HepG2 (cell line): ENCODE results near the gene UBE2I.
"Not testable (repeated sequence)": the region's sequence is repeated elsewhere in the genome, so short reads cannot be mapped to it uniquely, and the experiment has no call there.

Experiments
- CENPT ChIP-seq: sonication (generic); formaldehyde crosslinking; IDR thresholded peaks from 2 replicates; pipeline ENCODE4 v1.8.0; 2022; ENCODE audit warnings: low read depth, mild to moderate bottlenecking, moderate library complexity, missing genetic modification reagents
- FOXM1 ChIP-seq: sonication (generic); formaldehyde crosslinking; IDR thresholded peaks from 2 replicates; pipeline ENCODE4 v1.5.0; 2020; ENCODE audit warnings: missing genetic modification reagents
- FOXP1 ChIP-seq, 2 experiments: fragments of 450-650 bp in 1 of 2; IDR thresholded peaks; 2 replicates each; pipeline ENCODE4 v1.6.1; 2017 to 2018; ENCODE audit warnings: antibody characterized with exemption in 1 of 2
- POLR2AphosphoS5 ChIP-seq: IDR thresholded peaks from 2 replicates; pipeline ENCODE4 v1.6.1; 2012; ENCODE audit warnings: low read depth, low read length
- ZNF3 ChIP-seq: IDR thresholded peaks from 2 replicates; pipeline ENCODE4 v1.7.0; 2017; ENCODE audit warnings: inconsistent platforms
- TF ChIP-seq, protein P1 (sequence below): sonication (generic); formaldehyde crosslinking; IDR thresholded peaks from 2 replicates; pipeline ENCODE4 v1.4.0; 2020; ENCODE audit warnings: missing genetic modification reagents
- TF ChIP-seq, protein P2 (sequence below): sonication (generic); formaldehyde crosslinking; IDR thresholded peaks from 2 replicates; pipeline ENCODE4 v1.4.0; 2020; ENCODE audit warnings: missing genetic modification reagents

DNA sequence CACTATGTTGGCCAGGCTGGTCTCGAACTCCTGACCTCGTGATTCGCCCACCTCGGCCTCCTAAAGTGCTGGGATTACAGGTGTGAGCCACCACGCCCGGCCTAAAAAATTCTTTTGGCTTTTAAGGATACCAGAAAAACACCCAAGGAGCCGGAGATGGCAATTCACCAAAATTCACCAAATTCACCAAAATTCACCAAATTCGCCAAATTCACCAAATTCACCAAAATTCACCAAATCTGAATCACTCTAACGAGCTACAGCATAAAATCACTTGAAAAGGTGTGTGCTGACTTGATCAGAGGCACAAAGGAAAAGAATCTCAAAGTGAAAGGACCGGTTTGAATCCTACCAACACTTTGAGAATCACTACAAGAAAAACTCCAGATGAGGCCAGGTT, 19.5 kb downstream of the UBE2I start:
- TF ChIP-seq CENPT; ZNF3 (CRISPR knock-in tag); FOXM1 (CRISPR knock-in tag); POLR2AphosphoS5; FOXP1 (IDR thresholded peaks at IDR 0.05); FOXP1 (CRISPR knock-in tag; IDR thresholded peaks at IDR 0.05): not testable (repeated sequence)
- TF ChIP-seq, protein P1, sequence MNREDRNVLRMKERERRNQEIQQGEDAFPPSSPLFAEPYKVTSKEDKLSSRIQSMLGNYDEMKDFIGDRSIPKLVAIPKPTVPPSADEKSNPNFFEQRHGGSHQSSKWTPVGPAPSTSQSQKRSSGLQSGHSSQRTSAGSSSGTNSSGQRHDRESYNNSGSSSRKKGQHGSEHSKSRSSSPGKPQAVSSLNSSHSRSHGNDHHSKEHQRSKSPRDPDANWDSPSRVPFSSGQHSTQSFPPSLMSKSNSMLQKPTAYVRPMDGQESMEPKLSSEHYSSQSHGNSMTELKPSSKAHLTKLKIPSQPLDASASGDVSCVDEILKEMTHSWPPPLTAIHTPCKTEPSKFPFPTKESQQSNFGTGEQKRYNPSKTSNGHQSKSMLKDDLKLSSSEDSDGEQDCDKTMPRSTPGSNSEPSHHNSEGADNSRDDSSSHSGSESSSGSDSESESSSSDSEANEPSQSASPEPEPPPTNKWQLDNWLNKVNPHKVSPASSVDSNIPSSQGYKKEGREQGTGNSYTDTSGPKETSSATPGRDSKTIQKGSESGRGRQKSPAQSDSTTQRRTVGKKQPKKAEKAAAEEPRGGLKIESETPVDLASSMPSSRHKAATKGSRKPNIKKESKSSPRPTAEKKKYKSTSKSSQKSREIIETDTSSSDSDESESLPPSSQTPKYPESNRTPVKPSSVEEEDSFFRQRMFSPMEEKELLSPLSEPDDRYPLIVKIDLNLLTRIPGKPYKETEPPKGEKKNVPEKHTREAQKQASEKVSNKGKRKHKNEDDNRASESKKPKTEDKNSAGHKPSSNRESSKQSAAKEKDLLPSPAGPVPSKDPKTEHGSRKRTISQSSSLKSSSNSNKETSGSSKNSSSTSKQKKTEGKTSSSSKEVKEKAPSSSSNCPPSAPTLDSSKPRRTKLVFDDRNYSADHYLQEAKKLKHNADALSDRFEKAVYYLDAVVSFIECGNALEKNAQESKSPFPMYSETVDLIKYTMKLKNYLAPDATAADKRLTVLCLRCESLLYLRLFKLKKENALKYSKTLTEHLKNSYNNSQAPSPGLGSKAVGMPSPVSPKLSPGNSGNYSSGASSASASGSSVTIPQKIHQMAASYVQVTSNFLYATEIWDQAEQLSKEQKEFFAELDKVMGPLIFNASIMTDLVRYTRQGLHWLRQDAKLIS (CRISPR knock-in tag), result not testable (repeated sequence)
- TF ChIP-seq, protein P2, sequence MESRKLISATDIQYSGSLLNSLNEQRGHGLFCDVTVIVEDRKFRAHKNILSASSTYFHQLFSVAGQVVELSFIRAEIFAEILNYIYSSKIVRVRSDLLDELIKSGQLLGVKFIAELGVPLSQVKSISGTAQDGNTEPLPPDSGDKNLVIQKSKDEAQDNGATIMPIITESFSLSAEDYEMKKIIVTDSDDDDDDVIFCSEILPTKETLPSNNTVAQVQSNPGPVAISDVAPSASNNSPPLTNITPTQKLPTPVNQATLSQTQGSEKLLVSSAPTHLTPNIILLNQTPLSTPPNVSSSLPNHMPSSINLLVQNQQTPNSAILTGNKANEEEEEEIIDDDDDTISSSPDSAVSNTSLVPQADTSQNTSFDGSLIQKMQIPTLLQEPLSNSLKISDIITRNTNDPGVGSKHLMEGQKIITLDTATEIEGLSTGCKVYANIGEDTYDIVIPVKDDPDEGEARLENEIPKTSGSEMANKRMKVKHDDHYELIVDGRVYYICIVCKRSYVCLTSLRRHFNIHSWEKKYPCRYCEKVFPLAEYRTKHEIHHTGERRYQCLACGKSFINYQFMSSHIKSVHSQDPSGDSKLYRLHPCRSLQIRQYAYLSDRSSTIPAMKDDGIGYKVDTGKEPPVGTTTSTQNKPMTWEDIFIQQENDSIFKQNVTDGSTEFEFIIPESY, result not testable (repeated sequence)
